Glutamatergic neuron (in vitro differentiated cells): ENCODE data around the gene RNF10. TPM values are rescaled to one million over a fixed set of nuclear protein-coding genes. Genes with fewer than 3 reads are reported as not detected.

Source experiments
- total RNA-seq: library from RNA; stranded (reverse); fragmentation: NEBNext Ultra II Directional; extraction: Animal tissue kit (Norgen Biotek cat#: 25700); gene quantifications from one replicate; pipeline ENCODE4 v1.2.1, GENCODE V29; 2021; ENCODE audit not compliant: unreplicated experiment

RNF10 gene
- total RNA-seq, 1 donor from 2014 or later: 188 TPM

Other genes starting within 250 kb of the RNF10 start
- 8,083 TPM for gene RNU4-2, start 242.5 kb upstream of the RNF10 start, total RNA-seq
- gene RNU4-1, start 241.1 kb upstream of the RNF10 start, total RNA-seq: 5,722 TPM
- gene SIRT4, start 232.0 kb upstream of the RNF10 start, total RNA-seq: 3.8 TPM
- not detected for gene PLA2G1B, start 206.6 kb upstream of the RNF10 start, total RNA-seq
- gene MSI1, start 165.2 kb upstream of the RNF10 start, total RNA-seq: 229 TPM
- 405 TPM for gene COX6A1, start 96.2 kb upstream of the RNF10 start, total RNA-seq
- gene TRIAP1, start 88.0 kb upstream of the RNF10 start, total RNA-seq: 25.2 TPM
- gene GATC, start 87.9 kb upstream of the RNF10 start, total RNA-seq: 16.8 TPM
- 210 TPM for gene SRSF9, start 64.6 kb upstream of the RNF10 start, total RNA-seq
- 403 TPM for gene DYNLL1, start 38.2 kb upstream of the RNF10 start, total RNA-seq
- 32.0 TPM for gene COQ5, start 5.2 kb upstream of the RNF10 start, total RNA-seq
- 29.2 TPM for gene POP5, start 47.0 kb downstream of the RNF10 start, total RNA-seq
- 0.83 TPM for gene CABP1, start 106.3 kb downstream of the RNF10 start, total RNA-seq
- gene MLEC, start 152.8 kb downstream of the RNF10 start, total RNA-seq: 50.8 TPM
- gene UNC119B, start 176.1 kb downstream of the RNF10 start, total RNA-seq: 16.2 TPM
- 8.1 TPM for gene ACADS, start 191.5 kb downstream of the RNF10 start, total RNA-seq